Cortex of kidney (tissue), 1 donor: Measurements from ENCODE around the gene EHMT1.
"Not testable (repeated sequence)": the region's sequence is repeated elsewhere in the genome, so short reads cannot be mapped to it uniquely, and the experiment has no call there.

Experiments used
- DNase-seq: peaks from one replicate; lab custom pipeline; 2025; lab: John Stamatoyannopoulos, UW

EHMT1 gene

DNA sequence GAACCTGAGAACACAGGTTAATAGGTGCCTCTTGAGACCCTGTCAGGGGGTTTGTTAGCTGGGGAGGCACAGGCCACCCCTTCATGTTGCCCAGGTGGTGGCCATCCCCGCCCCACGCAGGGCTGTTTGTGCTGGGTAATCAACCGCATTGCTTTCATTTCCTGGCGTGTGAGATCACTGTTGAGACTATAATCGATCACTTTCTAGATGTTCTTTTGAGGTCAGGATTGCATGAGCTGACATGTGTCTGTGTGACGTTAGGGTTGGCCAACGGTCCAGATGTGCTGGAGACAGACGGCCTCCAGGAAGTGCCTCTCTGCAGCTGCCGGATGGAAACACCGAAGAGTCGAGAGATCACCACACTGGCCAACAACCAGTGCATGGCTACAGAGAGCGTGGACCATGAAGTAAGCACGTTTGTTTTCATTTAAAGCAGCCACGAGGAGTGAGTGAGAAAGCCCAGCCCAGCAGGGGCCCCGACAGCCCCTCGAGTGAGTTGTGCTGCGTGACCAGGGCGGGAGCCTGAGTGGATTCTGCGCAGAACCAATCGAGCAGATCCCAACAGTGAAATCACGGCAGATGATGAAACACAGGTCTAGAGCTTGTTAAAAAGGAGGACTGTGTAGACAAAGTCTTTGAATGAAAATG, 143.7 kb downstream of the EHMT1 start:
- DNase-seq, result no peak

DNA sequence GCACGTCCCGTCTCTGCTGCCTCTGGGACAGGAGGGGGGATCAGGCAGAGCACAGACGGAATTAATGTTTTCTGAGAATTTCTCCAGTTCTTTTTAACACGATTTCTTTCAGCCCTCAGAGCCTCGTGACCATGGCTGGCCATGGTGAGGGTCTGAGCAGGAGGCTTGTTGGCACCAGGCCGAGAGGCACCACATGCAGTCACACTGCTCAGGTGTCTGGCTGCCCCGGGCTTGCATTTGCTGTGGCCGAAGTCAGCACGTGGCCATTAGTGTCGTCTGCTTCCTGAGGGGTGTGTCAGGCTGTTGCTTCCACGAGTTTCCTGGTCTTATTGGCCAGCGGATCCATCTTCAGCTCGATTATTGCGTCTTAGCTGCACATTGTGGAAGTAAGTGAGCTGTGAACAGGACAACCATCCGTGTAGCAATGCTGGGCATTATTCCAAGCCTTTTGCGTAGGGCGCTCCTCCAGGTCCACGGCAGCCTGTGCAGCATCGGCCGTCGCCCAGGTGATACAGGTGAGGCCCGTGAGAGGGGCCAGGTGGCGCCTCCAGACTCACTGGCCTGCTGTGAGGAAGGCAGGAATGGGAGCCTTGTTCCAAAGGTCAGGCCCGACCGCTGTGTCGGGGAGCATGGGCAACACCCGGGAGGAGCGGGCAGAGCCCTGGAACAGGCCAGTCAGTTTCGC, 144.6 kb downstream of the EHMT1 start:
- DNase-seq, result no peak

DNA sequence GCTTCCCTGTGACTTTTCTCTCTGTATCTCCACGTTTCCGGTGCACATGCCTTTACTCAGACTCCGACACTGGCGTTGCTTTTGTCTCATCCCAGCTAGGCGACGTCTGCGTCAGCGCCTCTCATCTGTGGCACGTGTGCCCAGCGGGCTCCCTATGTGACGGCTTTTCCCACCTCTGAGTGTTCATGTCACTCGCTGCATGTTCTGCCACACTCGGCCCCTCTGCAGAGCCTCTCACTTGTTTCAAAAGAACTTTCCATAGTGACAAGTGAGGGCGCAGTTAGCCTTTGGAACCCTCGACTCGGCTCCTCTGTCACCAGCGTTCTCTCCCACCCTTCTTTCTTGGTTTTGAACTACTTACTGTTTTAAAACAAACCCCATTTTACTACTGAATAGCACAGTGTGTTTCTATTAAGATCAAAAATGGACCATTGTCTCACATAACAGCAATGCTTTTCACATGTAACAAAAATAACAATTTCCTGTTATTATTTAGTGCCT, 145.4 kb downstream of the EHMT1 start:
- no peak for DNase-seq

DNA sequence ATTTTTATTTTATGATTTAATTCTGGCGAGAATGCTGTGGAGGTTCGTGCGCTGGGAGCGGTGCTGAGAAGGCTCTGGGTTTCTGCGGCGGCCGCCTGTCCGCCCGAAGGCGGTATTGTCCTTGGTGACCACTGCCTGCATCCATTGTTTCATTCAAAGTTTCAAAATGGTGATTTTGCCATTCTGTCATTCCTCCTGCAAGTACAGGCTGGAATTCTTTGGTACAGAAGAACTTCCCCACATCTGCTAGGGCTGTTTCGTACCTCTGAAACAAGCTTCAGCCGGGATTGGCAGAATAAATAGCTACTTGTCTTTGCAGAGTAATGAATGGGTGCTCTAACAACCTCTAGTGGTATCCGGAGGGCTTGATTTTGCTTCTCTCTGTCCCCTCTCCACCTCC, 146.2 kb downstream of the EHMT1 start:
- no peak for DNase-seq

DNA sequence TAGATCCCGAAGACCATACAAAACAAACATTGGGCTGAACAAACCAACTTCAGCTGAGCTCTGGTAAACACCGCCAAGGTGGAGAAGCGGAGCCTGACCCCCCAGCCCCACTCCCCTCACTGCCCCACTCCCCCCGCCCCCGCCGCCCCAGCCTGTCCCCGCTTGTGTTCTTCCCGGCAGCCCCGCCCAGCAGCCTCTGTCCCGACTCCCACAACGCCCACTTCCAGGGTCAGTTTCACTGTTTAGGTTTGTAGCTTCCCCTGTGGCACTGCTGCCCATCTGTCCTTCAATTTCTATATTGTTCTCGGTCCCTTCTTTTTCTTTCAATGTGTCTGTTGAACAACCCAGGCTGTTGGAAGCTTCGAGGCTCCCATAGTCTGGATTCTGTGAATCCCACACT, 146.7 kb downstream of the EHMT1 start:
- no peak for DNase-seq

DNA sequence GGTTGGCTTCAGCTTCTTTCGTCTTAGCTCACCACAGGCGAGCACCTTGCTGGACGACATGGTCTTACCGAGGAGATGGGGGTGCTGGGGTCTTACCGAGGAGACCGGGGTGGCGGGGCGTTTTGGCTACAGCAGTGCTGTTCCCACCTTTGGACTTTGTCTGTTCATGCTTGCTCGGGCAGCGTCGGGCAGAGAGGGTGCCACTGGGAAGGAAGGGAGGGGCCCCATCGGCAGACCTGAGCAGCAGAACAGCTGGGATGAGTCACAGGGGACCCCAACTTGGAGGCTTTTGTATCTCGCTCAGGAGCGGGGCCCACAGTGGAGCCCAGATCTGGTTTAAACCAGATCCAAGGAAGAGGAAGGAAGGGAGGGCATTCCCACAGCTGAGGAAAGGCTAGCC, 152.8 kb downstream of the EHMT1 start:
- no peak for DNase-seq

DNA sequence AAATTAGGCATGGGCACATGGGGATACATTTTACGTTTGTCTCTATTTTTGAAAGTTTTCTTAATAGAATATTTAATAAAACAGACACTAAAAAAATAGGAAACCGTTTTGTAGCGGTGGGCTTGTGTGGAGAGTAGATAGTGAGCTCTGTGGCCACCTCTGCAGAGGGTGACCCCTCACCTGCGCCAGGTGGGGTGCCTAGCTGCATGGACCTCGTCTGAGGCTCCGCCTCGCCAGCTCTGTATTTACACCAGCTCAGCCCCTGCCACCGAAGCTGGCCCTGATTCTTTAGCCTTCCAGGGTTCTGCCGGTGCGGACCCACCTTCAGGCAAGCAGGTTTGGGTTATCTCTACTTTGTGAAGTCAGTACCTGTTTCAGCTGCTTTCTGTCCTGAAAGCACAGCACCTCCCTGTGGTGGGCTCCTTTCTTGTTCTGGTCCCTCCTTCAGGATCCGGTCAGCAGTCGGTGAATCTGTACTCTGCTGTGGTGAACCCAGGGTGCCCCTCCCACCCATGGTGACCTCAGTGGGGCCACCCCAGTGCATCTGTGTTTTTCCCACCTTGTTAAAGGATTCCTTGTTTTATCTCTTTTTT, 153.6 kb downstream of the EHMT1 start:
- DNase-seq, result no peak

DNA sequence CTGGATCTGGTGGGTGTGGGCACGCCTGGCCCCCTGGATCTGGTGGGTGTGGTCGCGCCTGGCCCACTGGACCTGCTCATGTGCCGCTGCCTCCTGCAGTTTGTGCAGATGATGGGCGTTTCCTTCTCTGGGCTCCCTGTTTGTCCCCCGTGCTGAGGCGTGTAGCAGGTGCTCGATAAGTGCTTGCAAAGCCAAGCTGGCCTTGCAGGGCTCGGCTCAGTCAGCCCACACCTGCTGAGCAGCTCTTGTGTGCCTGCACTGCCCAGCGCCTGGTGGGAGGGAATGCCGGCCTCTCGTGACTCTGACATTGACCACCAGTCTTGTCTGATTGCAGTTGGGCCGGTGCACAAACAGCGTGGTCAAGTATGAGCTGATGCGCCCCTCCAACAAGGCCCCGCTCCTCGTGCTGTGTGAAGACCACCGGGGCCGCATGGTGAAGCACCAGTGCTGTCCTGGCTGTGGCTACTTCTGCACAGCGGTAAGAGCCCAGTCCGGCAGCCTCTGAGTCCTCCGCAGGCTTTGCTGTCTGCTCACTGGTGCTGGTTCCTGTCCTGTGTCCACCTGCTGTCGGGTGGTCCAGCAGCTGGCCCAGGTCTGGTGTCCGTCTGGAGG, 156.1 kb downstream of the EHMT1 start:
- DNase-seq, result no peak

DNA sequence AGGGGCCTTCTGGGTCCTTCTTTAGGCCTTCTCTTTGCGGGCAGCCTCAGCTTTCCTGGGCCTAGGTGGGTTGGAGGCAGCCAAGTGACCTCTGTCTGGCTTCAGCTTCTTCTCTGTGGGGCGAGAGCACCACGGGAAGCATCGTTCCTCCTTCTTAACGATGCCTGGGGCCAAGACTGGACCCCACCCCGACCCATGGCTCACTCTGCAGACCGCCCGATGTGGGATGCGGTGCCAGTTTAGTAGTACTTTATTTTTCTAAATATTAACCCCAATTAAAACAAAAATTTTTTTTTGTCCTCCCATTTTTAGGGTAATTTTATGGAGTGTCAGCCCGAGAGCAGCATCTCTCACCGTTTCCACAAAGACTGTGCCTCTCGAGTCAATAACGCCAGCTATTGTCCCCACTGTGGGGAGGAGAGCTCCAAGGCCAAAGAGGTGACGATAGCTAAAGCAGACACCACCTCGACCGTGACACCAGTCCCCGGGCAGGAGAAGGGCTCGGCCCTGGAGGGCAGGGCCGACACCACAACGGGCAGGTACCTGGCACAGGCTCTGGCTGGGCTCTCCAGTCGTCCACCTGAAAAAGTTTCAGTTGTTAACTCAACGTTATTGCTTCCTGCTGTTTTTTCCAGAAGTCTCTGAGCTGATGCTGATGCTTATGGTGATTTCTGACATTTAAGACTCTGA, 157.6 kb downstream of the EHMT1 start:
- DNase-seq, result no peak

DNA sequence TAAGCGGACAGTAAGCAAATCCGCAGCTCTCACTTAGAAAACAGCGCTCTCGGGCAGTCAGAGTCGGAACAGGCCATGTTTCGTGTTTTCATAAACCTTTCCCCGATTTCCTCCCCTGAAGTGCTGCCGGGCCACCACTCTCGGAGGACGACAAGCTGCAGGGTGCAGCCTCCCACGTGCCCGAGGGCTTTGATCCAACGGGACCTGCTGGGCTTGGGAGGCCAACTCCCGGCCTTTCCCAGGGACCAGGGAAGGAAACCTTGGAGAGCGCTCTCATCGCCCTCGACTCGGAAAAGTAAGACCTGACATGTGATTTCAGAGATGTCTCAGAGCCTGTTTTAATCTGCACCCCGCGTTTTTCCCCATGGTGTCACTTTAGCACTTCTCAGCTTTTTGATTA, 159.0 kb downstream of the EHMT1 start:
- no peak for DNase-seq

DNA sequence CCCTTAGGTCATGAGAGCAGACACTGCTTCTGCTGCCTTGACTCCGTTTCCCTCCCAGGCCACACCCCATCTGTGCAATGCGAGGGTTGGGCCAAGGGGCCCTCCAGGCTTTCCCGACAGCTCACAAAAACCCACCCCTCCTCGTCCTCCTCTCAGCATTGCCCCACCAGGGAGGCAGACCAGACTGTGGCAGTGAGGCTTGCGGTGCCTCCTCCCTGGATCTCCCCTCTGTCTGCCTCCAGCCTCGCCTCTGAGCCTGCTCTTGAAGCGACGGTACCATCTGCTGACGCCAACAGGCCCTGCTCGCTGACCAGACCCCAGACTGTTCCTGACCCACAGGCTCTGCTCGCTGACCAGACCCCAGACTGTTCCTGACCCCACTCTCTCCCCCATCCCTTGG, 159.5 kb downstream of the EHMT1 start:
- DNase-seq, result no peak

DNA sequence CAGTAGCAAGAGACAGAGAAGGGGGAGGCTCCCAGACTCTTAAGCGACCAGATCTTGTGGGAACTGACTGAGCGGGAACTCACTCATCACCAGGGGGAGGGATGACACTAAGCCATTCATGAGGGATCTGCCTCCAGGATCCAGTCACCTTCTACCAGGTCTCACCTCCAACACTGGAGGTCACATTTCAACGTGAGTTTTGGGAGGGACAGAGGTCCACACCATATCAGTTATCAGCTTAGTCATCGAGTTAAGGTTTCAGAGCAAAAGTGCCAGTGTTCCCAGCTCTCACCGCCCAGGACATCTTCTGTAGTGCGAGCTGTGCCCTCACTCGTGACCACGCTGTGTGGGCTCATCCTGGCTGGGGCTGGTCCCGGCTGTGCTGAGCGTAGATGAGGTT, 160.1 kb downstream of the EHMT1 start:
- DNase-seq, result no peak

DNA sequence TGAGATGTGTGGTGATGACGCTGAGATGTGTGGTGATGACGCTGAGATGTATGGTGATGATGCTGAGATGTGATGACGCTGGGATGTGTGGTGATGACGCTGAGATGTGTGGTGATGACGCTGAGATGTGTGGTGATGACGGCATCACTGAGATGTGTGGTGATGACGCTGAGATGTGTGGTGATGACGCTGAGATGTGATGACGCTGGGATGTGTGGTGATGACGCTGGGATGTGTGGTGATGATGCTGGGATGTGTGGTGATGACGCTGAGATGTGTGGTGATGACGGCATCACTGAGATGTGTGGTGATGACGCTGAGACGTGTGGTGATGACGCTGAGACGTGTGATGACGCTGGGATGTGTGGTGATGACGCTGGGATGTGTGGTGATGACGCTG, 161.2 kb downstream of the EHMT1 start:
- DNase-seq, result not testable (repeated sequence)

DNA sequence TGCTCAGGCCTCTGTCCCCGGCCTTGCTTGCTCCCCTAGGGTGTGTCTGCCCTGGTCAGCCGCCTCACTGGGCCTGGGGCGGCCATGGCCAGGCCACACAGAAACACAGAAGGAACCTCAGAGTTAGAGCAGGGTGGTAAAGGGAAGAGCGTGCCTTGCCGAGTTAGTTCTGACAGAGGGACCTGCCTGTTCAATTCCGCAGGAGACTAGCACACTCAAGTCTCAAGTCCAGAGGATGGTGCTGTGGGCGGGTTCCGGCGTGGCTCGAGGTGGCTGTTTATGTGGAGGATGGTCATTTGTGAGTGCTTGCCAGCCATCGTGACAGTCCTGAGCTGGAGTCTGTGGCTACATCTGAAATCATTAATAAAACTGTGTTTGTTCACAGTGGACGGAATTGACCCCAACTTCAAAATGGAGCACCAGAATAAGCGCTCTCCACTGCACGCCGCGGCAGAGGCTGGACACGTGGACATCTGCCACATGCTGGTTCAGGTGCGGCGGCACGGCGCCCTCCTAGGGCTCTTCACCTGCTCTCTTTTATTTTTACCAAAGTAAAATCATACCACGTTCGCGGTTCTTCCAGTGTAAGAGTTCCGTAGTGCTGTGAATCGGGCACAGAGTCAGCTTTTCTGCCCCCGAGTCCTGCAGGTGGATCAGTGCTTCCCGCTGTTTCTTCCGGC, 163.2 kb downstream of the EHMT1 start:
- DNase-seq, result no peak

DNA sequence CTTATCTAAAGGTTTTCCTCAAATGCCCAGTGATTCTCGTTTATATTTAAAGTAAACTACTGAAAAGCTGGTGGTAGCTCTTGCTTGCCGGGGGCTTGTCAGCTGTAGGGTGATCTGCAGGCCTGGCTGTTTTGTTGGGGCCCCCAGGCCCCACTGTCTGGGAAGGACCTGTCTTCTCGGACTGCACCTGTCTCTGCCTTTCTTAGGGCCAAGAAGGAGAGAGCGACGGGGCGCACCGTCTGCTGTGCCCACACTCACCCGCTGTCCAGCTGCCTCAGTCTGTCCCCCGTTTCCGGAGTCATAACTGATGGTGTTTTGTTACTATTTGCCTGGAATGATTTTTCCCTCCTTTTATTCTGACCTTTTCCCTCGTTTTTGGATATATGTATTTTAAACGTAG, 164.7 kb downstream of the EHMT1 start:
- no peak for DNase-seq

DNA sequence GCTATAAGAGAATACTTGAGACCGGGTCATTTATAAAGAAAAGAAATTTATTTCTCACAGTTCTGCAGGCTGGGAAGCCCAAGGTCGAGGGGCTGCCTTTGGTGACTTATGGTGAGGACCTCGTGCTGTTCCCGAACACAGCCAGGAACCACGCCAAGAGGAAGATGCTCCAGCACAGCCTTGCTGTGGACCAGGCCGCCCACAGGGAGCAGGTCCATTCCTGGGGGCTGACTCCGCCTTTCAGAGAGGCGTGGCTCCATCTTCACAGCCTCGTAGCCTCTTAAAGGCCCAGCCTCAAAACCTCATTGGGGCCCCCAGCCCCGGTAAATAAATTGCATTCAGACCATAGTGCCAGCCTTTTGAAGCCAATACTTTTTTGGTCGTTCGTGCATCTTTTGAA, 165.2 kb downstream of the EHMT1 start:
- DNase-seq, result no peak

DNA sequence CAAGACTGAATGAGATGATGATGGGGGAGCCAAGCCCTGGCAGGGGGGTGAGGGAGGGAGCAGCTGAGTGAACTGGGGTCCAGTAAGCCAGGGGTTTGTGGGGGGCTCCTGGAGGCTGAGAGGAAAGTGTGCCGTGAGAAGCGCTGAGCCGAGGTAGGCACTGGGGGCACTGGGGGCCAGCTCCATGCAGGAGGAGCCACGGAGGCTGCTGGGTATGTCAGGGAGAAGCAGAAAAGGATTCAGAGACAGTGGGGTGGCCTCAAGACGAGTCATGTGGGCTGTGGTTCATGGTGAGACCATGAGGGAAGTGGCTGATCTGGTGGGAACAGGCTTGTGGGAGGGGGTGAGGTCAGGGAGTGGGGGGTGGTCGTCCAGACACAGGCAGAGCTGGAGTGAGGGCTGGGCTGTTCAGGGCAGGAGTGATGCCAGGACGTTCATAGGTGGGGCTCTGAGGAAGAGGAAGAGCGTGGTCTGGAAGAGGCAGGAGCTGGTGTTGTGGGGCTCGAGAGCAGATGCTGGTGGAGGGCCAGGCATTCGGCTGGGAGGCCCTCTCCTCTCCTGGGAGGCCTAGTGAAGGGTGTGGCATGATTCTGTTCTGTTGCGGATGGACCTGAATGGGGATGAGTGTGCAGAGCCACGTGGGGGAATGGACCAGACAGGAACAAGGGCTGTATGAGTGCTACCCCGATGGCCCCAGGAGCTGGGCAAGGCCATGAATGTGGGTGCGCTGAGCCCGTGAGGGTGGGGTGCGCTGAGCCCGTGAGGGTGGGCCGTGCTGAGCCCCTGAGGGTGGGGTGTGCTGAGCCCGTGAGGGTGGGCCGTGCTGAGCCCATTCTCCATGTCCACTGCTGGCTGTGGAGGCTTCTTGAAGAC, 166.1 kb downstream of the EHMT1 start:
- DNase-seq, result no peak

DNA sequence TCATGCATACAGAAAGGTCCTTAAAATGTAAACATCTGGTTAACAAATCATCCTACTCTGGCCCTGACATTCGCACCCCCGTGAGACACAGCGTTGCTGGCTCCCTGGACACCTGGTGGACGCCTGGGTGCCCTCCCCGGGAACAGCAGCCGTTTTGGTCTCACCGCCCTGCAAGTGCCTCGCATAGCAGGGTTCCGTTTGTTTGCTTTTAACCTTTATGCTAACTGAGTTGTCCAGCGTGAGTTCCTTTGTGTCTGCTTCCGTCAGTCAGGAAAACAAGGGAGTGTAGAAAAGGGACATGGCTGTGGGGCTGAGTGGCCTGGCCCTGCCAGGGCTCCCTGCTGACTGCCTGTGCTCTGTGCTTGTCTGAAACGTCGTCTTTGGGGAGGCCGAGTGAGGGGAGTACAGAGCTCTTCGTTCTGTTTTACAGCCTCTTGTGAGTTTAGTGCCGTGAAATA, 166.9 kb downstream of the EHMT1 start:
- no peak for DNase-seq

DNA sequence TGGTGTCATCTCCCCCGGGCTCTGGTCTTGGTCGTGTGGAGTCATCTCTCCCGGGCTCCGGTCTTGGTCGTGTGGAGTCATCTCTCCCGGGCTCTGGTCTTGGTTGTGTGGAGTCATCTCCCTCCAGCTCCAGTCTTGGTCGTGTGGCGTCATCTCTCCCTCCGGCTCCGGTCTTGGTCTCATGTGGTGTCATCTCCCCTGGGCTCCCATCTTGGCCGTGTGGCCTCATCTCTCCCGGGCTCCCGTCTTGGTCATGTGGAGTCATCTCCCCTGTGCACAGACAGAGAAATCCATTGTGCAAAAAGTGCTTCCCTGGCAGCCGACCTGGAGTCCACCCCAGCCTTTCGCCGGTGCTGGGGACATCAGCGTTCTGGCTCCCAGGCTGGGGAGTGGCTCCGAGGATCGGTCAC, 167.7 kb downstream of the EHMT1 start:
- no peak for DNase-seq

DNA sequence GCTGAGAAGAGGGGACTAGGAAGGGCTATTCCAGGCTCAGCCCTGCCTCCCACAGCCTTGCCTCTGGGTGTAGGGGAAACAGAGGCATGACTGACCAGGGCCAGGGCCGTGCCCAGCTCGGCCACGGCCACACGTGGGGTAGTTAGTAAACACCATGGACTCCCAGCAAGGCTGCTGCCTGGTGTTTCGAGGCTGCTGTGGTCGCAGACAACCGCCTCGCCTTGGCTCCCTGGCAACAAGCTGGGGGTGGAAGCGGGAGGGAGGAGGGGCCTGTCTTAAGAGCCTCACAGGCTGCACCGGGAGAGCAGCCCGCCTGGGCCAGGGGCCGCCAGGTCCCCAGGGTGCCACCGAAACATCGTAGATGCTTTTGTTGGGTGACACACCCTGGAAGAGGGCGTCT, 168.6 kb downstream of the EHMT1 start:
- no peak for DNase-seq
